GM06990 (cell line): ENCODE results near the gene C16orf54.
"Not testable (repeated sequence)": the region's sequence is repeated elsewhere in the genome, so short reads cannot be mapped to it uniquely, and the experiment has no call there.

Experiments
- DNase-seq: peaks from one replicate; pipeline ENCODE4 v3.0.0-alpha.2; 2011; ENCODE audit not compliant: insufficient read length; ENCODE audit errors: extremely low read depth
- H3K27me3 ChIP-seq: replicated peaks from 2 replicates; pipeline ENCODE4 v1.6.0; 2011; ENCODE audit warnings: low read length; ENCODE audit not compliant: control insufficient read depth, insufficient read depth
- H3K36me3 ChIP-seq: 2 replicates; pipeline ENCODE4 v1.5.1; 2011; ENCODE audit warnings: low read length; ENCODE audit not compliant: control insufficient read depth, insufficient read depth
- H3K4me3 ChIP-seq: replicated peaks from 2 replicates; pipeline ENCODE4 v1.5.1; 2011; ENCODE audit warnings: low read depth, mild to moderate bottlenecking, control low read depth, low read length
- TF ChIP-seq, protein P1 (sequence below): IDR thresholded peaks from 2 replicates; pipeline ENCODE4 v1.5.1; 2011; ENCODE audit warnings: low read length, control low read depth, mild to moderate bottlenecking, inconsistent platforms; ENCODE audit not compliant: insufficient read depth, poor library complexity, severe bottlenecking

C16orf54 gene

GRCh38 chr16:29761882-29762281 is 16.1 kb upstream of the C16orf54 start:
- Histone ChIP-seq H3K27me3 (no peaks in the 10 kb centered on the region), H3K4me3 (no peak overlapping the region), H3K36me3 (no peaks in the 10 kb centered on the region)
- DNase-seq, result no peak
- TF ChIP-seq, protein P1, sequence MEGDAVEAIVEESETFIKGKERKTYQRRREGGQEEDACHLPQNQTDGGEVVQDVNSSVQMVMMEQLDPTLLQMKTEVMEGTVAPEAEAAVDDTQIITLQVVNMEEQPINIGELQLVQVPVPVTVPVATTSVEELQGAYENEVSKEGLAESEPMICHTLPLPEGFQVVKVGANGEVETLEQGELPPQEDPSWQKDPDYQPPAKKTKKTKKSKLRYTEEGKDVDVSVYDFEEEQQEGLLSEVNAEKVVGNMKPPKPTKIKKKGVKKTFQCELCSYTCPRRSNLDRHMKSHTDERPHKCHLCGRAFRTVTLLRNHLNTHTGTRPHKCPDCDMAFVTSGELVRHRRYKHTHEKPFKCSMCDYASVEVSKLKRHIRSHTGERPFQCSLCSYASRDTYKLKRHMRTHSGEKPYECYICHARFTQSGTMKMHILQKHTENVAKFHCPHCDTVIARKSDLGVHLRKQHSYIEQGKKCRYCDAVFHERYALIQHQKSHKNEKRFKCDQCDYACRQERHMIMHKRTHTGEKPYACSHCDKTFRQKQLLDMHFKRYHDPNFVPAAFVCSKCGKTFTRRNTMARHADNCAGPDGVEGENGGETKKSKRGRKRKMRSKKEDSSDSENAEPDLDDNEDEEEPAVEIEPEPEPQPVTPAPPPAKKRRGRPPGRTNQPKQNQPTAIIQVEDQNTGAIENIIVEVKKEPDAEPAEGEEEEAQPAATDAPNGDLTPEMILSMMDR, result no peak

DNA sequence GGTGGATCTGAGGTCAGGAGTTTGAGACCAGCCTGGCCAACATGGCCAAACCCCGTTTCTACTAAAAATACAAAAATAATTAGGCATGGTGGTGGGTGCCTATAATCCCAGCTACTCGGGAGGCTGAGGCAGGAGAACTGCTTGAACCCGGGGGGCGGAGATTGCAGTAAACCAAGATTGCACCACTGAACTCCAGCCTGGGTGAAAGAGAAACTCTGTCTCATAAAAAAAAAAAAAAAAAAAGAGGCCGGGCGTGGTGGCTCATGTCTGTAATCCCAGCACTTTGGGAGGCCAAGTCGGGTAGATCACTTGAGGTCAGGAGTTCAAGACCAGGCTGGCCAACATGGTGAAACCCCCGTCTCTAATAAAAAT is 15.5 kb upstream of the C16orf54 start:
- H3K36me3 ChIP-seq, H3K27me3 ChIP-seq, DNase-seq, H3K4me3 ChIP-seq: not testable (repeated sequence)

DNA sequence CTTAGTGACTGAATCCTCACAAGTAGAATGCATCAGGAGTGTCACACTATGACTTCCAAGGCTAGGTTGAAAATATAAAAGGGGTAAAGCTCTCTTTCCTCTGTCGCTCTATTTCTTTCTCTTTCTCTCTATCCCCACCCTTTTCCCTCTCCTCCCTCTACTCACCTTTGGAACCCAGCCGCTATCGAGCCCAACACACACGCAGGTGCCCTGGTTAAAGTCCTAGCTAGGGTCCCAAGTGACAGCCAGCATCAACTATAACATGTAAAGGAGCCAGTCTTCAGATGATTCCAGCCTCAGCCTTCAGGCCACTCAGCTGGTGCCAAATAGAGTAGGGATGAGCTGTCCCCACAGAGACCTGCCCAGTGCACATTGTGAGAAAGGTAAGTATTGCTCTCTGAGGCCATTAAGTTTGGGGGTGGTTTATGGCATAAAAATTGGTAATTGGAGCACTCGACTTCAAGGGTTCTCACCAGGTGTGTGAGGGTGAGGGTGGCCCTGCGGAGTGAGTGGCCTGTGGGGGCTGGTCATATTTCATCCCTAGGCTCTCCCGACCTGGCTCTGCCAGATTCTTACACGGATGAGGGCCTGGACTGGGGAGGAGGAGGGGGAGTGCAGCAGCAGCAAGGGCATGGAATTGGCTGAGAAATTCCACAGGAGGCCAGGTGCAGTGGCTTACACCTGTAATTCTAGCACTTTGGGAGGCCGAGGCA is 14.9 kb upstream of the C16orf54 start:
- Histone ChIP-seq H3K4me3 (no peak overlapping the region), H3K36me3 (no peaks in the 10 kb centered on the region), H3K27me3 (no peaks in the 10 kb centered on the region)
- TF ChIP-seq, protein P1, result no peak
- no peak for DNase-seq

DNA sequence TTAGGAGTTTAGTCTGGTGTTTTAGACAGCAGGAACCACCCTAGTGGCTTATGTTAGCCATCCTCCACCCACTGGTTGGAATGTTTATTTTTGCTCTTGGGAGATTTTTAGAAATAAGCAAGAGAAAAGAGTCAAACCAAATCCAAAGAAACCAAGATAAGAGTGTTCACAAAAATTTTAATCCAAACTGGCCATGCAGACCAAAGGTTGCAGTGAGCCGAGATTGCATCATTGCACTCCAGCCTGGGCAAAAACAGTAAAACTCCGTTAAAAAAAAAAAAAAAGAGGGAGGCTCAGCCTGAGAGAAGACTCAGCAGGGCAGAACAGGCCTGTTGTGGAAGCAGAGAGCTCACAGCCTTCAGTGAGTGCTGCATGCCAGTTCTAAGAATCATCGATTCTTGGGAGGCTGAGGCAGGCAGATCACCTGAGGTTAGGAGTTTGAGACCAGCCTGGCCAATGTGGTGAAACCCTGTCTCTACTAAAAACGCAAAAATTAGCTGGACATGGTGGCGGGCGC is 12.2 kb upstream of the C16orf54 start:
- TF ChIP-seq, protein P1, result no peak
- no peak for DNase-seq
- no peak overlapping the region for H3K4me3 ChIP-seq

DNA sequence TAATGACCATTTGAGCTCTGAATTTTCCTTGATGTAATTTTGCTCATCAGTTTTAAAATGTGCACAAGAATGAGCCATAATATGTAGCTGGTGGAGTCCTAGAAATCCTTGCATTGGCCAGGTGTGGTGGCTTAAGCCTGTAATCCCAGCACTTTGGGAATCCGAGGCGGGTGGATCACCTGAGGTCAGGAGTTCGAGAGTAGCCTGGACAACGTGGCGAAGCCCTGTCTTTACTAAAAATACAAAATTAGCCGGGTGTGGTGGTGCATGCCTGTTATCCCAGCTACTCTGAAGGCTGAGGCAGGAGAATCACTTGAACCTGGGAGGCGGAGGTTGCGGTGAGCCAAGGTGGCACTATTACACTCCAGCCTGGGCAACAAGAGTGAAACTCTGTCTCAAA is 11.3 kb upstream of the C16orf54 start:
- H3K4me3 ChIP-seq, H3K27me3 ChIP-seq, DNase-seq, H3K36me3 ChIP-seq: not testable (repeated sequence)

More for the DNA sequence above, 12.2 kb upstream of the C16orf54 start:
- H3K27me3 ChIP-seq, result no peaks in the 10 kb centered on the region
- H3K36me3 ChIP-seq, result no peaks in the 10 kb centered on the region

GRCh38 chr16:29756654-29757053 is 10.9 kb upstream of the C16orf54 start:
- TF ChIP-seq, protein P1, result no peak
- DNase-seq, result no peak
- Histone ChIP-seq H3K36me3 (no peaks in the 10 kb centered on the region), H3K27me3 (no peaks in the 10 kb centered on the region), H3K4me3 (no peak overlapping the region)

DNA sequence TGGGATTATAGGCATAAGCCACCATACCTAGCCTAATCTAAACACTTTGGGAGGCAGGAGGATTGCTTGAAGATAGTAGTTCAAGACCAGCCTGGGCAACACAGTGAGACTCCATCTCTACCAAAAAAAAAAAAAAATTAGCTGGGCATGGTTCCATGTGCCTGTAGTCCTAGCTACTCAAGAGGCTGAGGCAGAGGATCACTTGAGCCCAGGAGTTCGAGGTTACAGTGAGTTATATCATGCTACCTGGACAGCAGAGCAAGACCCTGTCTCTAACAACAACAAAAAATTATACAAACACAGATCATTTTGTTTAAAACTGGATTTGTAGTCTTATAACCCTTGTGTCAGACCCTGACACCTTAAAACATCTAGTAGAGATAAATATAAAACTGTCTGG is 7.7 kb upstream of the C16orf54 start:
- DNase-seq, result no peak
- no peaks in the 10 kb centered on the region for H3K27me3 ChIP-seq
- H3K36me3 ChIP-seq, result no peaks in the 10 kb centered on the region
- H3K4me3 ChIP-seq, result no peak overlapping the region
- TF ChIP-seq, protein P1, result no peak

- H3K36me3 ChIP-seq, H3K4me3 ChIP-seq, DNase-seq: not testable (repeated sequence)
Measured at GRCh38 chr16:29748760-29749149, 3.0 kb upstream of the C16orf54 start.

More at GRCh38 chr16:29748760-29749149, 3.0 kb upstream of the C16orf54 start:
- H3K27me3 ChIP-seq, result not testable (repeated sequence)
